Urinary bladder (tissue), 4 donors: ENCODE measurements around the gene ERCC4. TPM values are rescaled to one million over a fixed set of nuclear protein-coding genes. Genes with fewer than 3 reads are reported as not detected.
"Not testable (repeated sequence)": the region's sequence is repeated elsewhere in the genome, so short reads cannot be mapped to it uniquely, and the experiment has no call there.

Source experiments
- DNase-seq: peaks from one replicate; pipeline ENCODE4 v3.0.0-alpha.2; 2015; ENCODE audit errors: extremely low spot score
- H3K27ac ChIP-seq: one replicate; pipeline ENCODE4 v1.5.1; 2013; ENCODE audit warnings: low read depth, mild to moderate bottlenecking, moderate library complexity
- H3K36me3 ChIP-seq: one replicate; pipeline ENCODE4 v1.6.1; 2013; ENCODE audit warnings: mild to moderate bottlenecking, moderate library complexity; ENCODE audit not compliant: insufficient read depth
- H3K4me1 ChIP-seq: one replicate; pipeline ENCODE4 v1.6.1; 2013; ENCODE audit warnings: mild to moderate bottlenecking, moderate library complexity; ENCODE audit not compliant: insufficient read depth
- H3K4me3 ChIP-seq: one replicate; pipeline ENCODE4 v1.5.1; 2013; ENCODE audit warnings: low read depth, low read length
- WGBS: extraction: QIAGEN DNeasy Blood & Tissue Kit; methylation state at CpG from one replicate; pipeline ENCODE4 v1.1.7; 2013; 5-methylcytosine and 5-hydroxymethylcytosine counted together
- polyA plus RNA-seq: library from polyadenylated mRNA; stranded (reverse); fragments of 200-250 nt; gene quantifications from one replicate; pipeline ENCODE4 v1.2.3, GENCODE V29; 2013
- total RNA-seq: library from RNA; depleted of rRNA; stranded (reverse); fragments of >200 nt; gene quantifications from one replicate; pipeline ENCODE4 v1.2.3, GENCODE V29; 2014
- donor health status: healthy with polysubstance abuse.
- donor health status: healthy.

The ERCC4 gene
- total and polyA plus RNA-seq, 2 donors = 5.2 to 18.4 TPM

- 87% methylated on average over 3 of the region's 3 CpGs for WGBS
- Histone ChIP-seq H3K36me3 (no peaks in the 10 kb centered on the region), H3K4me3 (no peak overlapping the region), H3K27ac (no peak overlapping the region), H3K4me1 (no peaks in the 10 kb centered on the region)
- no peak for DNase-seq
Observed at GRCh38 chr16:13902052-13902451, 17.9 kb upstream of the ERCC4 start.

GRCh38 chr16:13902677-13903076 is 17.3 kb upstream of the ERCC4 start:
- H3K27ac ChIP-seq = no peak overlapping the region

DNA sequence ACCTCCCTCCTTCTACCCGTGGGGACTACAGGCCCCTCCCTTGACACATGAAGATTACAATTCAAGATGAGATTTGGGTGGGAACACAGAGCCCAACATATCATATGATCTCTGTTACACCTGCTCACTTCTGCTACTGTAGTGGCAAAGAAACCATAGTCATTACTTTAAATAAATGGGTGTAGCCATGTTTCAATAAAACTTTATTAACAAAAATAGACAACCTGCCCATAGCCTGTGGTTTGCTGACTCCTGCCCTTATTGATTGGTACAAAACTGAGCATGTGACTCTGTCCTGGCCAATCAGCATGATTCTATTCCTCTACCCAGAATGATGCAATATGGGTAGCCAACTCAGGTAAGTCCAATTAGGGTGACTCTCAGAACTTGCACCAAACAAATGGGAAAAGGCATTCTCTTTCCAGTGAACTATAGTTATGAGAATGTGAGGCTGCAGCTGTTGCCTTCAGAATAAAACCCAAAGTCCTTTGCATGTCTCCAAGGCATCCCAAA is 15.7 kb upstream of the ERCC4 start:
- Histone ChIP-seq H3K27ac (no peak overlapping the region), H3K36me3 (no peaks in the 10 kb centered on the region), H3K4me1 (no peaks in the 10 kb centered on the region), H3K4me3 (no peak overlapping the region)
- 64% methylated on average over 1 of the region's 1 CpG for WGBS
- no peak for DNase-seq

More at GRCh38 chr16:13902677-13903076, 17.3 kb upstream of the ERCC4 start:
- no peaks in the 10 kb centered on the region for H3K4me1 ChIP-seq
- H3K4me3 ChIP-seq = no peak overlapping the region
- no peak for DNase-seq
- no peaks in the 10 kb centered on the region for H3K36me3 ChIP-seq
- 57% methylated on average over 3 of the region's 3 CpGs for WGBS

- not testable (repeated sequence) for H3K27ac ChIP-seq, DNase-seq, H3K4me3 ChIP-seq, H3K36me3 ChIP-seq, H3K4me1 ChIP-seq
- 59% methylated on average over 9 of the region's 9 CpGs for WGBS
Observed at GRCh38 chr16:13904822-13905221, 15.1 kb upstream of the ERCC4 start.

DNA sequence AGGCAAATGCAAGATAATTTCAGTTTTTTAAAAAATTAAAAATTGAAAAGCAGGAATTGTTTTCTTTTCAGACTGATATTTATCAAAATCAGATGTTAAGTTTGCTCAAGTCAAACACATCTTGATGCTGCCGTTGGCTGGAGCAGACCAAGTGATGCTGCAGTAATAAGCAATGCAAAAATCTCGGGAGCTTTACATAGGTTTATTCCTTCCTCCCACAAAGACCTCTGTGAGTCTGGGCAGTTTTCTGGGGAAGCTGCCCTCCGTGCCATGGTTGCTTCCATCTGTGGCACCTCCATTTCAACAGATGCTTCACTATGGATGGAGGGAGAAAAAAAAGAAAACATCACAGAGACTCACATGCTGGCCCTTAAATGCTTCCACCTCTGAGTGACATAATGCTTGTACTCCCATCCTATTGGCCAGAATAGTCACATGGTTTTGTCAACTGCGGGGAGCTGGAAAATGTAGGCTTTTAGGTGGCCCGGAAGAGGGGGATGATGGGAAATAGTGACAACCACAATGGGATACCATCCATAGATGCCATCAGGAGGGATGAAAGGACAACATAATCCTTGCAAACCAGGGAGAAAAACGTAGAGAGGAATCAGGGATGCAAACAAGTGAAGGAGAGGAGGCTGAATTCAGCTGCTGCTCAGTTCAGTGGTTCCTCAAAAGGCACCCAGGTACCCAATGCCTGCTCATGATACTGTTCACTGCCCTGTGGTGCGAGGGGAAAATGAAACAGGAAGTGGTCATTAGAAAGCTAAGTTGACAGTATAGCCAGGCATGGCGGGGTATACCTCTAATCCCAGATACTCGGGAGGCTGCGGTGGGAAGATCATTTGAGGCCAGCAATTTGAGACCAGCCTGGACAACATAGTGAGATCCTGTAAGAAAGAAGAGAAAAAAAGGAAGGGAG is 13.5 kb upstream of the ERCC4 start:
- Histone ChIP-seq H3K4me1 (no peaks in the 10 kb centered on the region), H3K4me3 (no peak overlapping the region), H3K27ac (no peak overlapping the region), H3K36me3 (no peaks in the 10 kb centered on the region)
- no peak for DNase-seq
- whole genome bisulfite sequencing = 82% methylated on average over 10 of the region's 10 CpGs

DNA sequence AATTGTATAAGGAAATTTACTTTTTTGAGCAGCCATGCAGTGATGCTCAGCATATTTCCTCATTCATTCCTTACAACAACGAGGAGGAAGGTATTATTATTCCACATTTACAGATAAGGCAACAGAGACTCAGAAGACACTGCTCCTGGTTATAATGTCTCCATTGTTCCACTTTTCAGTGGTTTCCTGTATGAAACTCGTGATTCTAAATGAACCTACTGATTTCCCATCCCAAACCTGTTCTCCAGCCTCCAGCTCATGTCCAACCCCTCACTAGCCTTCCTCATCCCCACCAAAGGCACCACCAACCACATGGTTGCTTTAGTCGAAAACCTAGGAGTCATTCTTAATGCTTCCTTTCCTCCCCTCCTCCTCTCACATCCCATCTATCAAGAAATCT is 12.5 kb upstream of the ERCC4 start:
- H3K4me3 ChIP-seq = no peak overlapping the region
- 58% methylated on average over 3 of the region's 3 CpGs for WGBS
- H3K36me3 ChIP-seq = no peaks in the 10 kb centered on the region
- DNase-seq = no peak
- H3K4me1 ChIP-seq = no peaks in the 10 kb centered on the region
- H3K27ac ChIP-seq = no peak overlapping the region

DNA sequence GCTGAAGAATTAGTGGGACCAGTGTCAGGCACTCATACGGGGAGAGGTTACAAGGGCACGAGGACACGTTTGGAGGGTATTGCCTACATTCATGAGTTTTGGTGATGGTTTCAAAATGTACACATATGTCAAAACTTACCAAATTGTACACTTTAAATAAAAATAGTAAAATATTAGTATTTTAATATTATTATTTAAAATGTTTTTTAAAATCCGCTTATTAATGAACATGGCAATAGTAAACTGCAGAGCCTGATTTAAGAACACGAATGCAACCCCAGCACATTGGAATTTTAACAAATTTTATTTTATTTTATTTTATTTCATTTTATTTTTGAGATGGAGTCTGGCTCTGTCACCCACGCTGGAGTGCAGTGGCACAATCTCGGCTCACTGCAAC is 10.9 kb upstream of the ERCC4 start:
- 86% methylated on average over 7 of the region's 7 CpGs for WGBS
- H3K27ac ChIP-seq = no peak overlapping the region
- no peak for DNase-seq
- H3K4me3 ChIP-seq = no peak overlapping the region
- H3K4me1 ChIP-seq = no peaks in the 10 kb centered on the region
- H3K36me3 ChIP-seq = no peaks in the 10 kb centered on the region

DNA sequence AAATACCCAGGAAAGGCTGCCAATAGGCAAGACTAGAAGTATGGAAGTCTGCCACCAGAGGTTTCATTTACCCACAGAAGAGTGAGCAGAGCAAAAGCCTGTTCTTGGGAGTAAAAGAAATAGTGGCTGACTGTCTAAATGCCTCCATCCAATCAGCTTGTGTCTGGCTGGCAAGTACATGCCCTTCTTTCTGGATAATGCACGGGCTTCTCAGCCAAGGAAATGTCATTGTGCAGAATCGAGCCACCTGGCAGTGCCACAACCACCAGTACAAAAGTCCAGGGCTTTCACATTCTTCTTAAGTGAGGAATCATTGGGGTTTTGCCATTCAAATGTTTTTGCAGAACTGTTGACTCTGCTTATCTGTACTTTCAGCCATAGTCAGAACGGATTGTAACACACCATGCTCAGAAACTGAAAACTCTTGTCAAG is 10.1 kb upstream of the ERCC4 start:
- H3K36me3 ChIP-seq = no peaks in the 10 kb centered on the region
- H3K27ac ChIP-seq = no peak overlapping the region
- no peak for DNase-seq
- no peak overlapping the region for H3K4me3 ChIP-seq
- no peaks in the 10 kb centered on the region for H3K4me1 ChIP-seq
- 15% methylated on average over 3 of the region's 3 CpGs for WGBS

- Histone ChIP-seq H3K27ac (no peak overlapping the region), H3K4me3 (no peak overlapping the region), H3K4me1 (no peaks in the 10 kb centered on the region), H3K36me3 (no peaks in the 10 kb centered on the region)
- DNase-seq = no peak
- WGBS = 74% methylated on average over 1 of the region's 1 CpG
Observed at GRCh38 chr16:13911306-13911705, 8.6 kb upstream of the ERCC4 start.

DNA sequence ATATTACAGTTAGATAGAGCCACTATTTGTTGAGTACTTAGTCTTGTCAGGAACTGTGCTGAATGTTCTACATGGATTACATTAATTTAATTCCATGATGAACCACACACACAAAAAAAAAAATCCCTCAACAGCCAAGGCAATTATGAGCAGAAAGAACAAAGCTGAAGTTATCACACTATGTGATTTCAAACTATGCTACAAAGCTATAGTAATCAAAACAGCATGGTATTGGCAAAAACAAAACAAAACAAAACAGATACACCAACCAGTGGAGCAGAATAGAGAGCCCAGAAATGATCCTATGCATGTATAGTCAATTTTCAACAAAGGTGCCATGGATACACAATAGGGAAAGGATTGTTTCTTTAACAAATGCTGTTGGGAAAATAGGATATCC is 8.1 kb upstream of the ERCC4 start:
- H3K27ac ChIP-seq = no peak overlapping the region
- H3K4me3 ChIP-seq = no peak overlapping the region
- H3K4me1 ChIP-seq = no peaks in the 10 kb centered on the region
- no peaks in the 10 kb centered on the region for H3K36me3 ChIP-seq
- no peak for DNase-seq

GRCh38 chr16:13912891-13913290 is 7.1 kb upstream of the ERCC4 start:
- no peaks in the 10 kb centered on the region for H3K36me3 ChIP-seq
- H3K4me1 ChIP-seq = no peaks in the 10 kb centered on the region
- no peak overlapping the region for H3K4me3 ChIP-seq
- no peak for DNase-seq
- 67% methylated on average over 1 of the region's 1 CpG for WGBS
- H3K27ac ChIP-seq = no peak overlapping the region

GRCh38 chr16:13913374-13914292 is 6.3 kb upstream of the ERCC4 start:
- no peak for DNase-seq
- H3K4me3 ChIP-seq = no peak overlapping the region
- no peak overlapping the region for H3K27ac ChIP-seq
- 77% methylated on average over 7 of the region's 7 CpGs for WGBS
- no peaks in the 10 kb centered on the region for H3K36me3 ChIP-seq
- H3K4me1 ChIP-seq = no peaks in the 10 kb centered on the region

- 80% methylated on average over 10 of the region's 10 CpGs for WGBS
- H3K36me3 ChIP-seq = no peaks in the 10 kb centered on the region
- H3K27ac ChIP-seq = no peak overlapping the region
- H3K4me1 ChIP-seq = no peaks in the 10 kb centered on the region
- DNase-seq = no peak
- H3K4me3 ChIP-seq = no peak overlapping the region
Observed at GRCh38 chr16:13915033-13915635, 4.8 kb upstream of the ERCC4 start.
